Chondrocyte (in vitro differentiated cells): ENCODE data around the gene LBX2. TPM values are rescaled to one million over a fixed set of nuclear protein-coding genes. Genes with fewer than 3 reads are reported as not detected.
"Not testable (repeated sequence)": the region's sequence is repeated elsewhere in the genome, so short reads cannot be mapped to it uniquely, and the experiment has no call there.

ENCODE experiments used
- DNase-seq: peaks from one replicate; pipeline ENCODE4 v3.0.0; 2021; ENCODE audit warnings: mixed read lengths, low spot score
- H3K27ac Mint-ChIP-seq: one replicate; pipeline ENCODE4 v1.8.0; 2021; ENCODE audit warnings: mild to moderate bottlenecking, moderate library complexity, mixed read lengths; ENCODE audit not compliant: unreplicated experiment
- H3K27me3 Mint-ChIP-seq: 2 replicates; pipeline ENCODE4 v1.8.0; 2021; ENCODE audit warnings: low read depth, mixed read lengths
- H3K36me3 Mint-ChIP-seq: 2 replicates; pipeline ENCODE4 v1.8.0; 2021; ENCODE audit warnings: low read depth, mixed read lengths
- H3K4me1 Mint-ChIP-seq: 2 replicates; pipeline ENCODE4 v1.8.0; 2021; ENCODE audit warnings: low read depth, mild to moderate bottlenecking, mixed read lengths
- H3K4me3 Mint-ChIP-seq: one replicate; pipeline ENCODE4 v1.8.0; 2021; ENCODE audit warnings: mild to moderate bottlenecking, moderate library complexity, mixed read lengths; ENCODE audit not compliant: unreplicated experiment
- H3K9me3 Mint-ChIP-seq: 2 replicates; pipeline ENCODE4 v1.8.0; 2021; ENCODE audit warnings: low read depth, mixed read lengths
- total RNA-seq: library from RNA; stranded (reverse); gene quantifications from 3 replicates; pipeline ENCODE4 v1.2.1, GENCODE V29; 2021
- TF ChIP-seq, protein P1 (sequence below): fragments of 200-600 bp; sonication (generic); IDR thresholded peaks from 2 replicates; pipeline ENCODE4 v1.5.0; 2021; ENCODE audit warnings: antibody characterized with exemption, mild to moderate bottlenecking, moderate library complexity

The LBX2 gene
- total RNA-seq, 1 donor from 2014 or later: 2.3 TPM

- H3K27me3 Mint-ChIP-seq: peaks cover 14% of the 10 kb centered on the region
- H3K4me1 Mint-ChIP-seq: peaks cover 13% of the 10 kb centered on the region
- no peaks in the 10 kb centered on the region for H3K9me3 Mint-ChIP-seq
- no peak overlapping the region for H3K27ac Mint-ChIP-seq
- DNase-seq: no peak
- TF ChIP-seq, protein P1, sequence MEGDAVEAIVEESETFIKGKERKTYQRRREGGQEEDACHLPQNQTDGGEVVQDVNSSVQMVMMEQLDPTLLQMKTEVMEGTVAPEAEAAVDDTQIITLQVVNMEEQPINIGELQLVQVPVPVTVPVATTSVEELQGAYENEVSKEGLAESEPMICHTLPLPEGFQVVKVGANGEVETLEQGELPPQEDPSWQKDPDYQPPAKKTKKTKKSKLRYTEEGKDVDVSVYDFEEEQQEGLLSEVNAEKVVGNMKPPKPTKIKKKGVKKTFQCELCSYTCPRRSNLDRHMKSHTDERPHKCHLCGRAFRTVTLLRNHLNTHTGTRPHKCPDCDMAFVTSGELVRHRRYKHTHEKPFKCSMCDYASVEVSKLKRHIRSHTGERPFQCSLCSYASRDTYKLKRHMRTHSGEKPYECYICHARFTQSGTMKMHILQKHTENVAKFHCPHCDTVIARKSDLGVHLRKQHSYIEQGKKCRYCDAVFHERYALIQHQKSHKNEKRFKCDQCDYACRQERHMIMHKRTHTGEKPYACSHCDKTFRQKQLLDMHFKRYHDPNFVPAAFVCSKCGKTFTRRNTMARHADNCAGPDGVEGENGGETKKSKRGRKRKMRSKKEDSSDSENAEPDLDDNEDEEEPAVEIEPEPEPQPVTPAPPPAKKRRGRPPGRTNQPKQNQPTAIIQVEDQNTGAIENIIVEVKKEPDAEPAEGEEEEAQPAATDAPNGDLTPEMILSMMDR: no peak
- no peak overlapping the region for H3K4me3 Mint-ChIP-seq
- peaks cover 37% of the 10 kb centered on the region for H3K36me3 Mint-ChIP-seq
Observed at GRCh38 chr2:74493546-74493945, 5.9 kb downstream of the LBX2 start.

DNA sequence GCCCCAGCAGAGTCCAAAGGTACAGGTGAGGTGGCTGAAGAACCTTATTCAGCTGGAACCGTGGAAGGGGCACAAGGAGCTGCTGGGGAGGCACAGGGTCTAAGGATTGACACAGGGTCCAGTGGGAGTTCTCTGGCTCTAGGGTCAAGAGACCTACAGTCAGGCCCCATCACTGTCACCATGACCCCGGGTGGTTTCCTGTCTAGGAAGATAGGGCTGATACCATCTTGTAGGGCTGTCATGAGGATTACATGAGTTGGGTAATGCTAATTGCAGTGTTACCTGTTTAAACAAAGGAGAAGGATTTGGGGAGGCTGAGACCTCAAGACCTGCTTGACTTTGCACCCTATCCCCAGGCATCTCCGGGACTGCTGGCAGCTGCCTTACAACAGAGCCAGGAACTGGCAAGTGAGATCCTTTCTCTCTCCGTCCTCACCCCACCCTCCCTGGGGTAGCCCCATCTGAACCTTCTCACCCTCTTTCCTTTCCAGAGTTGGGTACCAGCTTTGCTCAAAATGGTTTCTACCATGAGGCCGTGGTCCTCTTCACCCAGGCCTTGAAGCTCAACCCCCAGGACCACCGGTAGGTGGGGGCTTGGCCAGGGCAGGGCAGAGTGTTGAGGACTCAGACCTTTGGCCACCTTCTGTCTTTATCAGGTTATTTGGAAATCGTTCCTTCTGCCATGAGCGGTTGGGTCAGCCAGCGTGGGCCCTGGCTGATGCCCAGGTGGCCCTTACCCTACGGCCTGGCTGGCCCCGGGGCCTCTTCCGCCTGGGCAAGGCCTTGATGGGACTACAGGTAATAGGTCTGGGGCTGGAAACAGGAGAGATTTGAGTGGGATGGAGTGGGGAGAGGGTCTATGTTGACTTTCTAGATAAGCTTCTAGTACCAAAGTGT lies 7.5 kb downstream of the LBX2 start:
- peaks cover 38% of the 10 kb centered on the region for H3K36me3 Mint-ChIP-seq

DNA sequence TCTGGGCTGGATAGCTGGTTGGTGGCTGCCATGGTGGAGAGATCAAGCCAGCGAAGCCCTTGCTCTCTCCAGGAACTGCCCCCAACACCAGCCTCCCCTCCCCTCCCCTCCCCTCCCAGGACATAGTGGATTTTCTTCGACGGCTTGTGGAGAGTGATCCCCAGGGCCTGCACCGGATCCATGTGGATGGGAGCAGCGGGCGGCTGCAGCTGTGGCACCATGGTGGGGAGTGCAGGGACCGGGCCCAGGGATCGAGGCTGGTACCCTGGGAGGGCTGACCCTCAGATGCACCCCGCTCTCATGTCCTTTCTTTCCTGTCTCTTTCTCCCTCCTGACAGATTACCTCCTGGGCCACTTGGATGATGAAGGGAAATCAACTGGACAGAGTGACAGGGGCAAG lies 9.5 kb downstream of the LBX2 start:
- no peaks in the 10 kb centered on the region for H3K27me3 Mint-ChIP-seq
- TF ChIP-seq, protein P1: no peak
- H3K27ac Mint-ChIP-seq: no peak overlapping the region
- no peak overlapping the region for H3K4me3 Mint-ChIP-seq
- no peaks in the 10 kb centered on the region for H3K9me3 Mint-ChIP-seq
- DNase-seq: no peak
- H3K36me3 Mint-ChIP-seq: peaks cover 40% of the 10 kb centered on the region
- no peaks in the 10 kb centered on the region for H3K4me1 Mint-ChIP-seq

More for the DNA sequence above, 7.5 kb downstream of the LBX2 start:
- DNase-seq: no peak
- no peak overlapping the region for H3K4me3 Mint-ChIP-seq
- peaks cover 3% of the 10 kb centered on the region for H3K27me3 Mint-ChIP-seq
- no peaks in the 10 kb centered on the region for H3K9me3 Mint-ChIP-seq
- TF ChIP-seq, protein P1: no peak
- H3K4me1 Mint-ChIP-seq: no peaks in the 10 kb centered on the region
- H3K27ac Mint-ChIP-seq: no peak overlapping the region

GRCh38 chr2:74488643-74489481 lies 10.5 kb downstream of the LBX2 start:
- no peak for DNase-seq
- Mint-ChIP-seq H3K36me3 (peaks cover 34% of the 10 kb centered on the region), H3K9me3 (no peaks in the 10 kb centered on the region), H3K4me1 (peaks cover 4% of the 10 kb centered on the region), H3K27ac (no peak overlapping the region), H3K27me3 (no peaks in the 10 kb centered on the region), H3K4me3 (no peak overlapping the region)
- TF ChIP-seq, protein P1: no peak

GRCh38 chr2:74486141-74486540 lies 13.3 kb downstream of the LBX2 start:
- TF ChIP-seq, protein P1: no peak
- Mint-ChIP-seq H3K4me1 (peaks cover 17% of the 10 kb centered on the region), H3K36me3 (peaks cover 16% of the 10 kb centered on the region), H3K27me3 (no peaks in the 10 kb centered on the region), H3K9me3 (no peaks in the 10 kb centered on the region), H3K27ac (no peak overlapping the region), H3K4me3 (no peak overlapping the region)
- no peak for DNase-seq

DNA sequence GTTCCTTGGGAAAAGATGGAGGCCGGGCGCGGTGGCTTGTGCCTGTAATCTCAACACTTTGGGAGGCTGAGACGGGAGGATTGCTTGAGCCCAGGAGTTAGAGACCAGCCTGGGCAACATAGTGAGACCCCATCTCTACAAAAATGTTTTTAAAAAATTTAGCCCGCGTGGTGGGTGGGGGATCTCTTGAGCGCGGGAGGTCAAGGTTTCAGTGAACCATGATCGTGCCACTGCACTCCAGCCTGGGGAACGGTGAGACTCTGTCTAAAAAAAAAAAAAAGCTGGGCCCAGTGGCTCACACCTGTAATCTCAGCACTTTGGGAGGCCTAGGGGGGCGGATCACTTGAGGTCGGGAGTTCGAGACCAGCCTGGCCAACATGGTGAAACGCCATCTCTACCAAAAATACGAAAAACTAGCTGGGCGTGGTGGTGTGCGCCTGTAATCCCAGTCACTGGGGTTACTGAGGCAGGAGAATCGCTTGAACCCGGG lies 15.7 kb downstream of the LBX2 start:
- DNase-seq, H3K27me3 Mint-ChIP-seq, H3K36me3 Mint-ChIP-seq, H3K9me3 Mint-ChIP-seq: not testable (repeated sequence)
- H3K4me1 Mint-ChIP-seq: peaks cover 28% of the 10 kb centered on the region
- H3K27ac Mint-ChIP-seq: peak overlapping the region; percentile 98
- peak overlapping the region; percentile 95 for H3K4me3 Mint-ChIP-seq
